ENCODE measurements around the gene TENM4. TPM values are rescaled to one million over a fixed set of nuclear protein-coding genes. Genes with fewer than 3 reads are reported as not detected.

Gene TENM4
- total RNA-seq, 1 donor from 2014 or later, result under 0.01 TPM

DNA sequence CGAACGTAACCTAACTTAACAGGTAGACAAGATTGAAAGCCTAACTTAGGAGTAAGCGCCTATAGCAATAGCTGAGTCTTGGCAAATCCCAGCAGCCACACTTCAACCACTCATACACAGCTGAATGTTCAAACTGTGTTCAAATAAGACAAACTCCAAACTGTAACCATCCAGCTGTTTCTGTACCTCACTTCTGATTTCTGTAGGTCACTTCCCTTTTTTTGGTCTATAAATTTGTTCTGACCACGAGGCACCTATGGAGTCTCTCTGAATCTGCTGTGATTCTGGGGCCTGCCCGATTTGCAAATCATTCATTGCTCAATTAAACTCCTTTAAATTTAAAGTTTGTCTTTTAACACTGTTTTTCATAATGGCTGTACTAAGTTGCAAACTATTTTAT is 8.2 kb upstream of the TENM4 start:
- no peak for DNase-seq (ENCODE audit: low read depth, low spot score)

GRCh38 chr11:79447038-79447786 is 6.4 kb upstream of the TENM4 start:
- no peak for DNase-seq (ENCODE audit: low read depth, low spot score)

- DNase-seq (ENCODE audit: low read depth, low spot score), result no peak
Measured at GRCh38 chr11:79444923-79445322, 4.1 kb upstream of the TENM4 start.

- no peak for DNase-seq (ENCODE audit: low read depth, low spot score)
Measured at GRCh38 chr11:79441461-79441875, 638 bp upstream of the TENM4 start.

DNA sequence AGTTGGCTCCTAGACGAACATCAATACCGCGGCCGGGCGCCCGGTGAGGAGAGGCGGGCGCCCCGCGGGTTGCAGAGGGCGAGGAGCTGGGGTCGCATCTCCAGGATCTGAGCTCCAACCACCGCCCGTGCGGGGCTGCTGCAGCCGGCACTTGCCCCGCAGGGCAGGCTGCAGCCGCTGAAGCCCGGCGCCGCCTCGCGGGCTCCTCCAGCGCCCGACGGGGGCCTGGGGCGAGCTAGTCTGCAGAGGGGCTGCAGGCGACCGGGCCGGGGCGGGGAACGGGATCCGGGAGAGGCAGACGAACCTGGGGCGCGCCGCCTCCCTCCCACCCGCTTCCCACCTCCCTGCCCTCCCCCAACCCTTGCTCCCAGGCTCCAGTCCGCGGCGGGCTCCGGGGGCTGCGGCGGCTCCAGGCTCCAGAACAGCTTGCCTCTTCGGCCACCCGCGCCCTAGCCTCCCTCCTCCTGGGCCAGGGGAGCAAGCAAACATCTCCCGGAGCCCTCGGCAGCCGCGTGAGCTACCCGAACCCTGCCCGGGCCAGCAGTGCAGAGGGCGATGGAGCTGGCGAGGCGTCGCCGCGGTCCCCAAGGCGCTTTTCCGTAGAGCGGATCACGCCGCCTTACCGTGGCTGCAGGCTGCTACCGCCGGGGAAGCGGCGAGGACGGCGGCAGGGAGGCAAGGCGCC is 802 bp downstream of the TENM4 start:
- DNase-seq (ENCODE audit: low read depth, low spot score), result no peak

DNA sequence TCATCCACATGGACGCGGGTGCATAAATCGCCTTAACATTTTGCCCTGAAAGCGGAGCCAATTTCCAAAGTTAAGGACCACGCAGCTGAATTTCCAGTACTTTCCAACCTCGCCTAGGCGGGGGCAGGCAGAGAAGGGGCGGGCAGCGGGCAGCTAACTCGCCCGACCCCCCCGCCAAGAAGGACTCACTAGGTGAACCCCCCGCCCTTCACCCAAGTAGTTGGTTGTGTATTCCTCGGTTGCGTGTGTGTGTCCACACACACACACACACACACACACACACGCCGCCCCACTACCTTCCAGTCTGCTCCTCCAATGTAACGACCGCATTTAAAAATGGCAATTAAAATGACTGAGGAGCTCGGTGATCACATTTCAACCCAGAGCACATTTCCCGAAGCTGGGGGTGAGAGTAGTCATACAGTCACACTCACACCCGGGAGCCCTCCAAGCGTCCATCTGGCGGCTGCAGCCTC is 1.4 kb downstream of the TENM4 start:
- no peak for DNase-seq (ENCODE audit: low read depth, low spot score)

DNA sequence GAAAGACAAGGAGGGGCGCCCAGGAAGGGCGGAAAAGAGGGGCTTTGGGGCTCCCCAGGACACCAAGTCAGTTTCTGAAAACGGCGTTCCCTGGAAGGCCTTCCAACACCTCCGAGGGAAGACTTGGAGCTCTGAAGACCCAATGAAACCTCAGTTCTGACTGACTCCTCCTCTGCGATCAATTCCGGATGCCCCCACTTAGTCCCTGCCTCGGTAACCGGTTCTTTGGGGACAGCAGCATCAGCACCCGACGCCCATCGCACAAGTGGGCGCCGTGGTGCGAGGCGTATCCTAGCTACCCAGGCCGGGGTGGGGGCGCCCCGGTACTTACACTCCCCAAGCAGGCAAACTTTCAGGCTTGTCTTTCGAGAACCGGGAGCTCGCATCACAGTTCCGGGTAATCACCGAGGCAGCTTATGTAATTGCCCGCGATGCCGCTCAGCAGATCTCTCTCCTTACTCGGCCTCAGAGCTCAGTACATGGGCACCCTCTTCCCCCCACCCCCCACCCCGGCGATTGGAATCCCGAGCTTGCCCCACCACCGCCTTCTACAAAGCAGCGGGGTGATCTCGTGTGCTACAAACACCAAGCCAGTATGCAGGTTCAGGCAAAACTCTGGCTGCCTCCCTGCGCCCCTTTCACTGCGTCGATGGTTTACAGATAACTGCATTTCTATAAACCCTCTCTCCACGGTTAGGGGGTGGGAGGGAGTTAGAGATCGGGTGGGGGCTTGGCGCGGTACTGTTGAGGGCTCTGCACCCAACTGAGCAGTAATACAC is 2.0 kb downstream of the TENM4 start:
- no peak for DNase-seq (ENCODE audit: low read depth, low spot score)

DNA sequence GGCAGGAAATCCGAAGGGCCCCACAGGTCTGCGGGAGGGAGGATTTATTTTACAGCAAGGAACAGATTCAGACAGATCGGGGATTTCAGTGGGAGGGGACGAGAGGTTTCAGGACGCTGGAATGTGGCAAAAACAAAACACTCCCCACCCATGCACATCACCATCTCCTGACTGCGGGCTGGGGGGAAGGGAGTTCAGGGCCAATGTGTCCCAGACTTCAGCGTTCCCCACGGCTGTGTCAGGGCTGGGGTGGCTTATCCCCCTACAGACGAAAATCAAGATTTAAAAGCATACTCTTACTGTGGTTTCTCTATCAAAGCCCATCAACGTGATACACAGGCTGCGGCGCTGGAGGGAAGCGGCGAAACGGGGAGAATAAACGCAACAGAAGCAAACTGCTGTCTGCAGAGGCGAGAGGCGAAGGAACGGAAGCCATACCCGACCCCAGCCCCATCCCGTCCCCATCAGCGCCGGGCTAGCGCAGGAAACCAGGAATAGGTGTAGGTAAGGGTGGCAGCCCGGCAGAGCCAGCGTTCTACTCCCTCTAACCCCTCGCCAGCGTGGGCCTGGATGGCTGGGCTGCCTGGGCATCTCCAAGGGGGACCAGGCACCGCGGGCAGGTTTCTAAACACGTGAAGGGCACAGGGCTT is 2.7 kb downstream of the TENM4 start:
- no peak for DNase-seq (ENCODE audit: low read depth, low spot score)

DNA sequence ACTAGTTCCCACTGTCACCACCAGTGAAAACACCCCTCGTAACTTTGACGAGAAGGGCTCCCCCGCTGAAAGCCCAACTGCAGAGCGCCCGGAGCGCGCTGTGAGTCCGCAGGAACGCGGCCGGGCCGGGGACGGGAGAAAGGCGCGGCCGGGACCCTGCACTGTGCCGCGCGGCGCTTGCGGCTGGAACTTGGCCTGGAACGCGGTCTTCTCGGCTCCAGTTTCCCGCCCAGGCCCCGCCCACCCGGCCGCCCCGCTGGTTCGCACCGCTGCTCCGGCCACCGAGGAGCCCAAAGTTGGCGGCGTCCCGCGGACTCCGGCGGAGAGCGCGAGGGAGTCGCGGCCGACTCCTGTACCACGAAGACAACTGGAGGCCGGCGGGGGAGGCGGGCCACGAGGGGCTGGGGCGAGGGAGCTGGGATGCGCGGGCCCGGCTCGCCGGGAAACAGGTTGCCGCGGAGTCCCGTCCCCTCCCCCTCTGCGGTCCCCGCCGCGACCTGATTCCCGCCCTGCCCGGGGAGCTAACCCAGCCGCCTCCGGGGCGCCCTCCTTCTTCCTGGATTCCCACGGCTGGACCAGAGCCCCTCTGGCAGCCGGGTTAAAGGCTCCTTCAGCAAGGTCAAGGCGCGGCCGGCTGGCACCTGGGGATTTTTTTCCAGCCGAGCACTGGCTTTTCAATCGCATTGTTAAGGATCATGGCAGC is 3.4 kb downstream of the TENM4 start:
- DNase-seq (ENCODE audit: low read depth, low spot score), result no peak

- no peak for DNase-seq (ENCODE audit: low read depth, low spot score)
Measured at GRCh38 chr11:79436919-79437277, 3.9 kb downstream of the TENM4 start.

GRCh38 chr11:79434283-79434682 is 6.5 kb downstream of the TENM4 start:
- DNase-seq (ENCODE audit: low read depth, low spot score), result no peak

- DNase-seq (ENCODE audit: low read depth, low spot score), result no peak
Measured at GRCh38 chr11:79432138-79432537, 8.7 kb downstream of the TENM4 start.

DNA sequence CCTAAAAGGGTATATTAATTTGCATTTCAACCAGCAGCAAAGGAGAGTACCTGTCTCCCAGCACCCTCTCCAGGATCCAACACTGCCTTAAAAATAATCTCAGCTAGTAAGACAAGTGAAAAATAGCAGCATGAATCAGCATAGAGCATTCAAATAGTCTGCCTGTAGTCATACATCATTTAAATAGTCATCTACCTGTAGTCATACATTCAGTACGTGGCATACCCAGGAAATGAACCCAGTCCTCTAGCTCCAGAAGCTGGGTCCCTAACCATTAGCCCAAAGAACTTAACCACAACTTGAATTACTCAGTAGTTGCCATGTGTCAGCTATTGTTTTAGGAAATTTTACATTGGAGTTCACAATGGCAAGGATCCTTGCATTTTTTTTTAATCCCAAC is 9.3 kb downstream of the TENM4 start:
- DNase-seq (ENCODE audit: low read depth, low spot score), result no peak

DNA sequence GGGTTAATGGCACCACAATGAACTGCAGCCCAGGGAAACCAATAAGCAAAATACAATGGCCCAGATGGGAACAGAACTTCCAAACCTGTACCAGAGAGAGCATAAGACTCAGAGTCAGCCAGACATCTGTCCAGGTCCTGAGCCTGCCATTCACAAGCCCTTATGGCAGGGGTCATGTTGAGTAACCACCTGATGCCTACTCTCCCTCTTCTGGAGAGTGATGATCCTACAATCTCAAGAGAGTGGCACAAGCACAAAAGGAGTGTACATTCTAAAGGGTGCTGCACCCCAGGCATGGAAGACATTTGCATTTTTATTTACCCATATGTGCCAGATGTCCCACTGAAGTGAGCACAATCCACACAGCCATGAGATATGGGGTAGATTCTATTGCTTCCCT is 10.6 kb downstream of the TENM4 start:
- no peak for DNase-seq (ENCODE audit: low read depth, low spot score)

- no peak for DNase-seq (ENCODE audit: low read depth, low spot score)
Measured at GRCh38 chr11:79428406-79428805, 12.4 kb downstream of the TENM4 start.

- DNase-seq (ENCODE audit: low read depth, low spot score), result no peak
Measured at GRCh38 chr11:79427611-79428327, 13.1 kb downstream of the TENM4 start.

DNA sequence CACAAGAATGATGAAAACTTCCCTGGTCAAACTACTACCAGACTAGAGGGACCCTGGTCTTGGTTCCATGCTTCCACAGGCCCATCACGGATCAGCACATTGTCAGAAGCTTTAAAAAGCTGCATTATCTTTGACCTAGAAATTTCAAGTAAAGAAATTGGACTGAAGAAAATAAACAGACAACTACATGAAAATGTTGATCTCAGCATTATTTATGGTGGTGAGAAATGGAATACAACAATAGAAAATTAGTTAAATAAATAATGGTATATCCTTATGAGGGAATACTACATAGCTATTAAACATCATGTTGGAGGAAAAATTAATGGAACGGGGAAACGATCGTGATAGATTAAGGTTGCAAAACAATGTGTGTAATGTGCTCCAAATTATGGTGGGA is 13.7 kb downstream of the TENM4 start:
- DNase-seq (ENCODE audit: low read depth, low spot score), result no peak

GRCh38 chr11:79425463-79425862 is 15.4 kb downstream of the TENM4 start:
- DNase-seq (ENCODE audit: low read depth, low spot score), result no peak

DNA sequence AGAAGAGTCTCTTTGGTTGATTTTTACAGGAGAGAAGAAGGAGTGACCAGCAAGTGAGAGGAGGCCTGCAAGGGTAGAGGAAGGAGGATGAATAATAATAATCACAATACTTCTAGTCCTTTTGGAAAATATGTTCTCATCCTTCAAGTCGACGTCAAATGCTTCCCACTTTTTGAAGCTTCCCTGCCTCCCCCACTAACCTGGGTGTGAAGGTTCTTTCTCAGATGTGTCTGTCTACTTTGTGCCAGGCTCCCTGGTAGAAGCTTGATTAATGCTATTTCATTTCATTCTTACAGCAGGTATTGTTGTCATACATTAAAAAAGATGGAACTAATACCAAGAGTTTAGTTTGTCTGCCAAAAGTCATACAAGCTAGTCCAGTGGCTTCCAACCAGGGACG is 17.1 kb downstream of the TENM4 start:
- no peak for DNase-seq (ENCODE audit: low read depth, low spot score)

GRCh38 chr11:79422866-79423265 is 18.0 kb downstream of the TENM4 start:
- DNase-seq (ENCODE audit: low read depth, low spot score), result no peak

- no peak for DNase-seq (ENCODE audit: low read depth, low spot score)
Measured at GRCh38 chr11:79421820-79422219, 19.0 kb downstream of the TENM4 start.
